ENCODE data around the gene OGFOD2.

DNA sequence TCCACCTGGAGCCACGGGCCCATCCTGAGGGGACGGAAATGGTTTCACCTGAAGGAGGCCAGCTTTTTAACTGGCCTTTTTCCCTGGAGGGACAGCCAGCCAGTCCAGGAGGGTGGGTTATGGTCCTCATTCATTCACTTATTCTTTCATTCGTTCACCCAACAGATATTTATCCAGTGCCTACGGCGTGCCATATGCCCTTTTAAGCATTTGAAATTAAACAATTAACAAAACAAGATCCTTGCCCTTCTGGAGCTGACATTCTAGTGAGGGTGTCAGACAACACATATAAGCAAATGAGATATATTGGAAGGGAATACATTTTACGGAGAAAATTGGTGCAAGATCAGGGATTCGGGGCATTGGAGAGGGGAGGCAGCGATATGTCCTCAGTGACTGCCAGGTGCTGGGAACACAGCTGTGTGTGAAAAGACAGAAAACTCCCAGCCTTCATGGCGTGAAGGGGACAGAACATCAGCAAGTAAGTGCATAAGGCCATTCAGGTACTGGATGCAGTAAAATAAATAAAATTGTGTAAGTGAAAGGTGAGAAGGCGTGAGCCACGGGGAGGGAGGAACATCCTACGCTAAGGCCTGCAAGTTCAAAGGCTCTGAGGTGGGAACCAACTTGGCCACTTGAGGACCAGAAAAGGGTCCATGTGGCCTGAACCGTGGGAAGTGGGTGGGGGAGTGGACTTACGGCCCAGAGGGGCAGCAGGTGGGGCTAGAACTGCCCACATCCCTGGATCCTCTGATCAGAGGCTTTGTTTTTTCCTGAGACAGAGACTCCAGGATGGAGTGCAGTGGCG lies 8.1 kb upstream of the OGFOD2 start:
- TF ChIP-seq, protein P1, sequence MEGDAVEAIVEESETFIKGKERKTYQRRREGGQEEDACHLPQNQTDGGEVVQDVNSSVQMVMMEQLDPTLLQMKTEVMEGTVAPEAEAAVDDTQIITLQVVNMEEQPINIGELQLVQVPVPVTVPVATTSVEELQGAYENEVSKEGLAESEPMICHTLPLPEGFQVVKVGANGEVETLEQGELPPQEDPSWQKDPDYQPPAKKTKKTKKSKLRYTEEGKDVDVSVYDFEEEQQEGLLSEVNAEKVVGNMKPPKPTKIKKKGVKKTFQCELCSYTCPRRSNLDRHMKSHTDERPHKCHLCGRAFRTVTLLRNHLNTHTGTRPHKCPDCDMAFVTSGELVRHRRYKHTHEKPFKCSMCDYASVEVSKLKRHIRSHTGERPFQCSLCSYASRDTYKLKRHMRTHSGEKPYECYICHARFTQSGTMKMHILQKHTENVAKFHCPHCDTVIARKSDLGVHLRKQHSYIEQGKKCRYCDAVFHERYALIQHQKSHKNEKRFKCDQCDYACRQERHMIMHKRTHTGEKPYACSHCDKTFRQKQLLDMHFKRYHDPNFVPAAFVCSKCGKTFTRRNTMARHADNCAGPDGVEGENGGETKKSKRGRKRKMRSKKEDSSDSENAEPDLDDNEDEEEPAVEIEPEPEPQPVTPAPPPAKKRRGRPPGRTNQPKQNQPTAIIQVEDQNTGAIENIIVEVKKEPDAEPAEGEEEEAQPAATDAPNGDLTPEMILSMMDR (IDR thresholded peaks at IDR 0.05) = no peak
- no peak for TF ChIP-seq POLR2A (IDR thresholded peaks at IDR 0.05)

All from heart left ventricle (tissue), 13 donors.